ENCODE data around the gene MED14.

Gene MED14

GRCh38 chrX:40663880-40664630 lies 71.3 kb downstream of the MED14 start:
- DNase-seq (ENCODE audit: extremely low spot score): peak; percentile 20
- no peak for TF ChIP-seq ELF4 (IDR thresholded peaks at IDR 0.05)
- TF ChIP-seq SUZ12 (IDR thresholded peaks at IDR 0.05): no peak
- TF ChIP-seq ARNT (IDR thresholded peaks at IDR 0.05): no peak
- no peak for TF ChIP-seq BHLHE40 (IDR thresholded peaks at IDR 0.05; ENCODE audit: borderline replicate concordance)
- TF ChIP-seq SP1 (IDR thresholded peaks at IDR 0.05): no peak
- no peak for TF ChIP-seq HDGF (IDR thresholded peaks at IDR 0.05; ENCODE audit: borderline replicate concordance)
- no peak for TF ChIP-seq PKNOX1 (IDR thresholded peaks at IDR 0.05)
- TF ChIP-seq ZNF384 (IDR thresholded peaks at IDR 0.05): no peak
- no peak for TF ChIP-seq FOXM1 (IDR thresholded peaks at IDR 0.05; ENCODE audit: borderline replicate concordance)
- TF ChIP-seq CTBP1 (IDR thresholded peaks at IDR 0.05; ENCODE audit: borderline replicate concordance): no peak
- no peak for TF ChIP-seq FOXK2 (IDR thresholded peaks at IDR 0.05)
- no peak for TF ChIP-seq LEF1 (IDR thresholded peaks at IDR 0.05; ENCODE audit: borderline replicate concordance)
- no peak for TF ChIP-seq FOXA1 (IDR thresholded peaks at IDR 0.05)
- TF ChIP-seq NFRKB (IDR thresholded peaks at IDR 0.05): no peak
- no peak for TF ChIP-seq L3MBTL2 (conservative IDR thresholded peaks at IDR 0.05)
- TF ChIP-seq TARDBP (IDR thresholded peaks at IDR 0.05): no peak
- CTCF ChIA-PET: no interaction called here
- POLR2A ChIA-PET: no interaction called here

GRCh38 chrX:40663078-40663740 lies 72.1 kb downstream of the MED14 start:
- ChIA-PET CTCF (no interaction called here), POLR2A (no interaction called here)
- TF ChIP-seq ARNT (IDR thresholded peaks at IDR 0.05) (no peak), FOXM1 (IDR thresholded peaks at IDR 0.05; ENCODE audit: borderline replicate concordance) (no peak), SUZ12 (IDR thresholded peaks at IDR 0.05) (no peak), BHLHE40 (IDR thresholded peaks at IDR 0.05; ENCODE audit: borderline replicate concordance) (no peak), LEF1 (IDR thresholded peaks at IDR 0.05; ENCODE audit: borderline replicate concordance) (no peak), FOXA1 (IDR thresholded peaks at IDR 0.05) (no peak), CTBP1 (IDR thresholded peaks at IDR 0.05; ENCODE audit: borderline replicate concordance) (no peak), ELF4 (IDR thresholded peaks at IDR 0.05) (no peak), SP1 (IDR thresholded peaks at IDR 0.05) (no peak), NFRKB (IDR thresholded peaks at IDR 0.05) (no peak), FOXK2 (IDR thresholded peaks at IDR 0.05) (no peak), HDGF (IDR thresholded peaks at IDR 0.05; ENCODE audit: borderline replicate concordance) (no peak)
- no peak for DNase-seq (ENCODE audit: extremely low spot score)

GRCh38 chrX:40661489-40661888 lies 73.9 kb downstream of the MED14 start:
- TF ChIP-seq BHLHE40 (IDR thresholded peaks at IDR 0.05; ENCODE audit: borderline replicate concordance): no peak
- TF ChIP-seq NFRKB (IDR thresholded peaks at IDR 0.05): no peak
- no peak for TF ChIP-seq SP1 (IDR thresholded peaks at IDR 0.05)
- TF ChIP-seq ZNF384 (IDR thresholded peaks at IDR 0.05): no peak
- no peak for TF ChIP-seq FOXA1 (IDR thresholded peaks at IDR 0.05)
- TF ChIP-seq SUZ12 (IDR thresholded peaks at IDR 0.05): no peak
- no peak for DNase-seq (ENCODE audit: extremely low spot score)
- CTCF ChIA-PET: interaction anchor here (0.5 to 1.2 kb wide), 2 partner anchors 10 to 485 kb away, joined by 3 to 4 read pairs; no protein-coding TSS in a partner anchor
- POLR2A ChIA-PET: no interaction called here

GRCh38 chrX:40660381-40660780 lies 75.0 kb downstream of the MED14 start:
- ChIA-PET CTCF (no interaction called here), POLR2A (no interaction called here)
- no peak for TF ChIP-seq FOXA1 (IDR thresholded peaks at IDR 0.05)
- no peak for TF ChIP-seq SUZ12 (IDR thresholded peaks at IDR 0.05)
- TF ChIP-seq ARNT (IDR thresholded peaks at IDR 0.05): no peak
- no peak for TF ChIP-seq NFRKB (IDR thresholded peaks at IDR 0.05)
- DNase-seq (ENCODE audit: extremely low spot score): no peak

GRCh38 chrX:40653535-40653934 lies 81.8 kb downstream of the MED14 start:
- CTCF ChIA-PET: interaction anchor here (0.8 to 1.5 kb wide), 2 partner anchors 141 to 143 kb away, joined by 4 to 6 read pairs; no protein-coding TSS in a partner anchor
- POLR2A ChIA-PET: interaction anchor here (1.4 kb wide), 1 partner anchor 432 kb away, joined by 4 read pairs; the partner anchor contains the start of gene USP9X
- no peak for DNase-seq (ENCODE audit: extremely low spot score)
- no peak for TF ChIP-seq BHLHE40 (IDR thresholded peaks at IDR 0.05; ENCODE audit: borderline replicate concordance)
- TF ChIP-seq FOXA1 (IDR thresholded peaks at IDR 0.05): no peak
- no peak for TF ChIP-seq LEF1 (IDR thresholded peaks at IDR 0.05; ENCODE audit: borderline replicate concordance)
- TF ChIP-seq PKNOX1 (IDR thresholded peaks at IDR 0.05): no peak

GRCh38 chrX:40652664-40653063 lies 82.7 kb downstream of the MED14 start:
- CTCF ChIA-PET: interaction anchor here (0.8 to 1.7 kb wide), 4 partner anchors 14 to 144 kb away, joined by 3 to 9 read pairs (median 5); no protein-coding TSS in a partner anchor
- POLR2A ChIA-PET: interaction anchor here (1.4 kb wide), 1 partner anchor 433 kb away, joined by 4 read pairs; the partner anchor contains the start of gene USP9X
- TF ChIP-seq LEF1 (IDR thresholded peaks at IDR 0.05; ENCODE audit: borderline replicate concordance) (no peak), FOXK2 (IDR thresholded peaks at IDR 0.05) (no peak), L3MBTL2 (conservative IDR thresholded peaks at IDR 0.05) (no peak), SUZ12 (IDR thresholded peaks at IDR 0.05) (no peak), ZNF384 (IDR thresholded peaks at IDR 0.05) (no peak), BHLHE40 (IDR thresholded peaks at IDR 0.05; ENCODE audit: borderline replicate concordance) (no peak), SP1 (IDR thresholded peaks at IDR 0.05) (no peak), HDGF (IDR thresholded peaks at IDR 0.05; ENCODE audit: borderline replicate concordance) (no peak), FOXM1 (IDR thresholded peaks at IDR 0.05; ENCODE audit: borderline replicate concordance) (no peak), ARNT (IDR thresholded peaks at IDR 0.05) (no peak), PKNOX1 (IDR thresholded peaks at IDR 0.05) (no peak), FOXA1 (IDR thresholded peaks at IDR 0.05) (no peak), CTBP1 (IDR thresholded peaks at IDR 0.05; ENCODE audit: borderline replicate concordance) (no peak), TARDBP (IDR thresholded peaks at IDR 0.05) (no peak), NFRKB (IDR thresholded peaks at IDR 0.05) (no peak), ELF4 (IDR thresholded peaks at IDR 0.05) (no peak)
- DNase-seq (ENCODE audit: extremely low spot score): no peak

Measured in HEK293T (cell line).